Measurements from ENCODE around the gene EMP1.

EMP1 gene

DNA sequence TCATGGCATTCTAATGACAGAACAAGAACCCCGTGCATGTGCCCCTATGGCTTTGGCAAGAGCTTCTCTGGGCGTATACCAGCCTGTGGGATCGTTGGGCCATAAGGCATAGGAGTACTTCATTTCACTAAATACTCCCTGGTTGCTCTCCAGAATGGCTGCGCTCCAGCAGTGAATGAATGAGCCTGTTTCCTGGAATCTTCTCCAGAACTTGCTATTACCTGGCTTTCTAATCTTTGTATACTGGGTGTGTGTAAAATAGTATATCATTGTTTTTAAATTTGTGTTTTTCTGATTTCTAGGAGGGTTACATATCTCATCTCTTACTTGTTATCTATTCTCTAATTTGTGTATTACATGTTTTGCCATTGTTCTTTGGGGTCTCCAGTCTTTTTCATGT is 28.6 kb upstream of the EMP1 start:
- no peak overlapping the region for H3K27ac ChIP-seq (ENCODE audit: low read depth, low read length)
- no peak overlapping the region for H3K4ac ChIP-seq (ENCODE audit: low read depth, low read length)
- H3K27me3 ChIP-seq (ENCODE audit: insufficient read depth, low read length): no peaks in the 10 kb centered on the region
- no peak overlapping the region for H2BK120ac ChIP-seq (ENCODE audit: insufficient read depth, low read length, poor library complexity)
- H2AFZ ChIP-seq (ENCODE audit: insufficient read depth, low read length, poor library complexity): no peak overlapping the region
- no peak overlapping the region for H3K4me3 ChIP-seq (ENCODE audit: low read depth, low read length)
- H4K91ac ChIP-seq (ENCODE audit: low read depth, low read length): peak overlapping the region; percentile 10
- H3K18ac ChIP-seq (ENCODE audit: low read length): no peak overlapping the region
- H3K79me2 ChIP-seq (ENCODE audit: control insufficient read depth, insufficient read depth, low read length, poor library complexity): no peaks in the 10 kb centered on the region
- H2BK5ac ChIP-seq (ENCODE audit: low read depth, low read length, poor library complexity): no peak overlapping the region
- no peak overlapping the region for H3K23ac ChIP-seq (ENCODE audit: low read length)
- no peak overlapping the region for H4K8ac ChIP-seq (ENCODE audit: low read depth, low read length)
- H2AK5ac ChIP-seq (ENCODE audit: low read length): no peak overlapping the region
- H3K36me3 ChIP-seq (ENCODE audit: control insufficient read depth in 1 of 2, insufficient read depth in 2 of 2, low read length in 2 of 2): no peaks in the 10 kb centered on the region
- no peak overlapping the region for H2BK12ac ChIP-seq (ENCODE audit: low read length)
- no CpG with 5 or more reads among the region's 4 CpGs for WGBS (ENCODE audit: extremely low coverage, insufficient coverage, insufficient read length)
- peak in 1 of 2 donors; percentile 38 for DNase-seq
- no peak overlapping the region for H3K14ac ChIP-seq (ENCODE audit: low read length)
- H3K9me3 ChIP-seq (ENCODE audit: insufficient read depth, low read depth, low read length): peaks cover 1% of the 10 kb centered on the region
- no peak overlapping the region for H3K4me2 ChIP-seq (ENCODE audit: low read length)
- H3K9ac ChIP-seq (ENCODE audit: low read length): no peak overlapping the region
- peaks cover 33% of the 10 kb centered on the region for H3K79me1 ChIP-seq (ENCODE audit: low read length)
- H4K12ac ChIP-seq (ENCODE audit: low read depth, low read length): no peak overlapping the region
- peaks cover 38 to 41% of the 10 kb centered on the region in 2 experiments for H3K4me1 ChIP-seq (ENCODE audit: control insufficient read depth in 1 of 2, insufficient read depth in 2 of 2, low read length in 2 of 2)

DNA sequence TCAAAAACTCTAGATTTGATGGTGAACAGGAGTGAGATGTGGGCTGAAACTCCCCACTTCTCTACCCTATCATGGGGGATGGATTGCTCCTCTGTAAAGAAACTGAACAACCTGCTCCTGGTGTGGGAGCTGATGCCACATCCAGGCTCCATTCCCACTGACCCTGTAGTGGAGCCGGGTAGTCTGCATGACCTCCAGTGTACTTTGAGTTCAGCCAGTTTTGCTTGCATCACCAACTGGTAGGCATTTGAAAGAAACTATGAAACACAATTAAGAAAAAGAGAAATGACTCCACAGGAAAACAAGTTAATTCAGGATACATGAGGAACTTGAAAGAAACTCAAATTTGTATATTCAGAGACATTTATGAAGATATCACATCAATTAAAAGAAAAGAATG is 27.3 kb upstream of the EMP1 start:
- Histone ChIP-seq H3K4me3 (ENCODE audit: low read depth, low read length) (no peak overlapping the region), H3K4me2 (ENCODE audit: low read length) (no peak overlapping the region), H3K4ac (ENCODE audit: low read depth, low read length) (no peak overlapping the region), H3K9ac (ENCODE audit: low read length) (no peak overlapping the region), H3K23ac (ENCODE audit: low read length) (no peak overlapping the region), H3K36me3 (ENCODE audit: control insufficient read depth in 1 of 2, insufficient read depth in 2 of 2, low read length in 2 of 2) (no peaks in the 10 kb centered on the region), H3K14ac (ENCODE audit: low read length) (no peak overlapping the region), H3K27ac (ENCODE audit: low read depth, low read length) (no peak overlapping the region), H2AK5ac (ENCODE audit: low read length) (peak overlapping the region; percentile 70), H3K9me3 (ENCODE audit: insufficient read depth, low read depth, low read length) (peaks cover 1% of the 10 kb centered on the region), H4K8ac (ENCODE audit: low read depth, low read length) (no peak overlapping the region), H3K79me2 (ENCODE audit: control insufficient read depth, insufficient read depth, low read length, poor library complexity) (no peaks in the 10 kb centered on the region), H2BK5ac (ENCODE audit: low read depth, low read length, poor library complexity) (no peak overlapping the region), H3K18ac (ENCODE audit: low read length) (no peak overlapping the region), H2BK120ac (ENCODE audit: insufficient read depth, low read length, poor library complexity) (no peak overlapping the region), H4K12ac (ENCODE audit: low read depth, low read length) (no peak overlapping the region), H2AFZ (ENCODE audit: insufficient read depth, low read length, poor library complexity) (no peak overlapping the region), H3K79me1 (ENCODE audit: low read length) (peaks cover 26% of the 10 kb centered on the region), H3K27me3 (ENCODE audit: insufficient read depth, low read length) (no peaks in the 10 kb centered on the region), H4K91ac (ENCODE audit: low read depth, low read length) (no peak overlapping the region), H3K4me1 (ENCODE audit: control insufficient read depth in 1 of 2, insufficient read depth in 2 of 2, low read length in 2 of 2) (peaks cover 35 to 46% of the 10 kb centered on the region in 2 experiments), H2BK12ac (ENCODE audit: low read length) (peak overlapping the region; percentile 92)
- no CpG with 5 or more reads among the region's 1 CpG for WGBS (ENCODE audit: extremely low coverage, insufficient coverage, insufficient read length)
- DNase-seq: no peak

DNA sequence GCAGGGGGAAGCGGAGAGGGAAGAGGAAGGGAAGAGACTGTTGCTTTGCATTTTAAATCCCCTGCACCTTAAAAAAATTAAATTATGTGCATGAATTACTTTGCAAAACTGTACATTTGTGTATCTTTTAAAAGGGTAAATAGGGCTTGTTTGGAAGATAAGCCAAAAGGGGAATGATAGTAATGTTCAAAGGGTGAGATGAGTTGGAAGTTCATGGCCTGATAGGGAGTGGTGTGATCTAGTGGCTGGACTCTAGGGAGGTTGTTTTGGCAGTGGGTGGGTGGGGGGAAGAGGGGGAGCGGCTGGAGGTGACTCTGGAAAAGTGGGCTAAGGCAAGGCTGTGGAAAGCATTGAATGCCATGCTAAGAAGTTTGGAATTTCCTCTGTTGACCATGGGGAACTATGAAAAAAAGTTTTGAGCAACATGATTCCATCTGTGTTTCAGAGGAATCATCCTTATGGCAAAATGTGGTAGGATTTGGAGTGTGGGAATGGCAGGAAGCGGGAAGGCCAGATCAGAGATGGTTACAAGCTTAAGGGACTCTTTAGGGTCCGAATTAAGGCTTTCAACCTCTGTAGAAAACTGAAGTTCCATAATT is 25.5 kb upstream of the EMP1 start:
- Histone ChIP-seq H4K91ac (ENCODE audit: low read depth, low read length) (peak overlapping the region; percentile 78), H3K18ac (ENCODE audit: low read length) (peak overlapping the region; percentile 8), H3K27ac (ENCODE audit: low read depth, low read length) (peak overlapping the region; percentile 41), H3K9me3 (ENCODE audit: insufficient read depth, low read depth, low read length) (peaks cover 1% of the 10 kb centered on the region), H3K23ac (ENCODE audit: low read length) (no peak overlapping the region), H3K14ac (ENCODE audit: low read length) (no peak overlapping the region), H2BK5ac (ENCODE audit: low read depth, low read length, poor library complexity) (peak overlapping the region; percentile 60), H3K4me2 (ENCODE audit: low read length) (no peak overlapping the region), H3K9ac (ENCODE audit: low read length) (no peak overlapping the region), H3K36me3 (ENCODE audit: control insufficient read depth in 1 of 2, insufficient read depth in 2 of 2, low read length in 2 of 2) (no peaks in the 10 kb centered on the region), H4K12ac (ENCODE audit: low read depth, low read length) (no peak overlapping the region), H2AFZ (ENCODE audit: insufficient read depth, low read length, poor library complexity) (no peak overlapping the region), H2AK5ac (ENCODE audit: low read length) (peak overlapping the region; percentile 72), H2BK12ac (ENCODE audit: low read length) (peak overlapping the region; percentile 78), H3K4ac (ENCODE audit: low read depth, low read length) (peak overlapping the region; percentile 26), H2BK120ac (ENCODE audit: insufficient read depth, low read length, poor library complexity) (peak overlapping the region; percentile 37), H3K4me1 (ENCODE audit: control insufficient read depth in 1 of 2, insufficient read depth in 2 of 2, low read length in 2 of 2) (peaks cover 25 to 34% of the 10 kb centered on the region in 2 experiments), H4K8ac (ENCODE audit: low read depth, low read length) (peak overlapping the region; percentile 32), H3K79me1 (ENCODE audit: low read length) (peaks cover 18% of the 10 kb centered on the region), H3K4me3 (ENCODE audit: low read depth, low read length) (no peak overlapping the region), H3K27me3 (ENCODE audit: insufficient read depth, low read length) (no peaks in the 10 kb centered on the region), H3K79me2 (ENCODE audit: control insufficient read depth, insufficient read depth, low read length, poor library complexity) (no peaks in the 10 kb centered on the region)
- no CpG with 5 or more reads among the region's 4 CpGs for WGBS (ENCODE audit: extremely low coverage, insufficient coverage, insufficient read length)
- DNase-seq: no peak

DNA sequence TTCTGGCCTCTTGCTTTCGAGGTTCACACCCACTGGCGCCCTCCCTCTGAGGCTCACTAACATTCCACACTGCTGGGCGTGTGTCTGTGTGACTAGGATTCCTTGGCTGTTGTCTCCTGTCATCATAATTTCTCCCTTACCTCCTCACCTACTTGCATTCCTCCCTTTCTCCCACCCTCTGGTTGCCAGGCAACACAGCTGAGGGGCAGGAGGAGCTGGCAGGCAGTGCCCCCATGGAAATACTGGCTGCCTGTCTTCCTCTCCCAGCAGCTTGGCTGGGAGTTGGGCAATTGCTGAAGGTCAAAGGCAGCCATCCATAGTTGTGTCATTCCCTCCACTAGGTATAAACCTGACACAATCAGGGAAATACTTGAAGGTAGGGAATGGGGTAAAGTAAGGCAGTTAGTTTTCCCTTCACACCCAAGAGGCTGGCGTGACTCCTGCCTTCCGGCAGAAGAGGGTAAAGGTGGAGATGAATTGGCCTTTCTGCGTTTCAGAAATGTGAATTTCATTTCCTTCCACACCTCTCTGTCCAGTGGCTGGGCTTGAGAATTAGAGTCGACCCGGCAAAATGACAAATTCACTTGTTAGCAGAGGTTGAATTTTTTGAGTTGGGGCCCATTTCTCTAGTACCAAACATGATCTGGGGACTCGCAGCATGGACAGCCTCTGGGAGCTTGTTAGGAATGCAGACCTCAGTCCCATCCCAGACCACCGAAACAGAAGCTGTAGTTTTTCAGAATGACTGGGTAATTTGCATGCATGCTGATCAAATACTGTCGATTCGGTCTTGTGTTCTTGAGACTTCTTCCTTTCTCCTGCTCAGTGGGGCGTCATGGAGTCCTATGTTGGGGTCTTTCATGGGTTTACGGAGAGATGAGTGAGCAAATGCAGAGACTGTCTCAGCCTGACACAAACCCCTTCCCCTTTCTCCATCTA is 24.3 kb upstream of the EMP1 start:
- Histone ChIP-seq H2BK5ac (ENCODE audit: low read depth, low read length, poor library complexity) (peak overlapping the region; percentile 43), H3K27ac (ENCODE audit: low read depth, low read length) (peak overlapping the region; percentile 66), H3K9ac (ENCODE audit: low read length) (no peak overlapping the region), H3K4me1 (ENCODE audit: control insufficient read depth in 1 of 2, insufficient read depth in 2 of 2, low read length in 2 of 2) (peaks cover 18 to 30% of the 10 kb centered on the region in 2 experiments), H3K79me2 (ENCODE audit: control insufficient read depth, insufficient read depth, low read length, poor library complexity) (no peaks in the 10 kb centered on the region), H3K4me3 (ENCODE audit: low read depth, low read length) (no peak overlapping the region), H3K14ac (ENCODE audit: low read length) (peak overlapping the region; percentile 70), H3K79me1 (ENCODE audit: low read length) (peaks cover 15% of the 10 kb centered on the region), H4K8ac (ENCODE audit: low read depth, low read length) (no peak overlapping the region), H3K4ac (ENCODE audit: low read depth, low read length) (peak overlapping the region; percentile 33), H3K4me2 (ENCODE audit: low read length) (peak overlapping the region; percentile 3), H2BK120ac (ENCODE audit: insufficient read depth, low read length, poor library complexity) (peak overlapping the region; percentile 91), H3K18ac (ENCODE audit: low read length) (peak overlapping the region; percentile 68), H3K36me3 (ENCODE audit: control insufficient read depth in 1 of 2, insufficient read depth in 2 of 2, low read length in 2 of 2) (no peaks in the 10 kb centered on the region), H3K23ac (ENCODE audit: low read length) (no peak overlapping the region), H2AK5ac (ENCODE audit: low read length) (no peak overlapping the region), H2BK12ac (ENCODE audit: low read length) (peak overlapping the region; percentile 96), H4K12ac (ENCODE audit: low read depth, low read length) (no peak overlapping the region), H3K9me3 (ENCODE audit: insufficient read depth, low read depth, low read length) (peaks cover 1% of the 10 kb centered on the region), H2AFZ (ENCODE audit: insufficient read depth, low read length, poor library complexity) (no peak overlapping the region), H4K91ac (ENCODE audit: low read depth, low read length) (peak overlapping the region; percentile 79), H3K27me3 (ENCODE audit: insufficient read depth, low read length) (no peaks in the 10 kb centered on the region)
- DNase-seq: peak; percentile 94 to 96
- WGBS (ENCODE audit: extremely low coverage, insufficient coverage, insufficient read length): no CpG with 5 or more reads among the region's 14 CpGs
